GM12892 (cell line): ENCODE results near the gene SLC7A1.

Experiments used
- POLR2A ChIP-seq: IDR thresholded peaks from 2 replicates; pipeline ENCODE4 v1.6.1; 2011; ENCODE audit warnings: low read depth, low read length, control low read depth
- POLR2AphosphoS5 ChIP-seq: IDR thresholded peaks from 2 replicates; pipeline ENCODE4 v1.6.1; 2011; ENCODE audit warnings: low read depth, low read length, control low read depth

DNA sequence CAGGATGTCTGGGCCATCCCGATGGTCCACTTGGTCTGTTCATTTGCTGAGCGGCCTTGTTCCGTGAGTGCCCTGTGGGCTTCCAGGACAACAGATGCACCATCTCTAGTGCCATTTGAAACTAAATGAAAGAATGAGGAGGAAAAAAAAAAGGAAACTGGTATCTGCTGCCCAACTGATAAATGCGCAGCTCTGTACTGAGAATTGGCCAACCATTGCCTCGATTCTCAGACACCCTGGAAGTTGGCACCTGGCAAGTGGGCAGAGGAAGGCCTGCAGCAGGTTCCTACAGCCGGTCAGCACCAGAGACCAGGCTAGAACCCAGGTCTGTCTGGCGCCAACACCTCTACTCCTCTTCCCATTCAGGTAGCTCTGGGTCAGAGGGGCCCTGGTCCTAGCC lies 18.9 kb downstream of the SLC7A1 start:
- no peak for TF ChIP-seq POLR2A
- TF ChIP-seq POLR2AphosphoS5 = no peak
